HL-60/S4 (cell line): ENCODE measurements around the gene DHRS3.

Experiments used
- in situ Hi-C: fragments of 300-500 bp; cut with MboI; formaldehyde crosslinking; loops from 2 replicates; pipeline ENCODE4 v1.14.3; 2022; ENCODE audit warnings: low sequenced_read_pairs

Gene DHRS3

GRCh38 chr1:12601700-12602658, 16.0 kb downstream of the DHRS3 start:
- in situ Hi-C loops, result no loop called here

GRCh38 chr1:12600880-12601633, 17.0 kb downstream of the DHRS3 start:
- in situ Hi-C loops, result no loop called here

GRCh38 chr1:12600335-12600734, 17.7 kb downstream of the DHRS3 start:
- in situ Hi-C loops, result no loop called here

- in situ Hi-C loops, result no loop called here
Measured at GRCh38 chr1:12599657-12600056, 18.4 kb downstream of the DHRS3 start.

GRCh38 chr1:12598974-12599373, 19.0 kb downstream of the DHRS3 start:
- in situ Hi-C loops, result no loop called here

GRCh38 chr1:12597792-12598191, 20.2 kb downstream of the DHRS3 start:
- in situ Hi-C loops, result no loop called here

- in situ Hi-C loops, result no loop called here
Measured at GRCh38 chr1:12596007-12596821, 21.8 kb downstream of the DHRS3 start.

GRCh38 chr1:12595757-12596006, 22.3 kb downstream of the DHRS3 start:
- in situ Hi-C loops, result no loop called here

GRCh38 chr1:12594966-12595756, 22.8 kb downstream of the DHRS3 start:
- in situ Hi-C loops, result no loop called here

GRCh38 chr1:12594490-12594889, 23.5 kb downstream of the DHRS3 start:
- in situ Hi-C loops, result no loop called here

GRCh38 chr1:12593621-12594066, 24.4 kb downstream of the DHRS3 start:
- in situ Hi-C loops, result no loop called here

GRCh38 chr1:12592496-12592895, 25.5 kb downstream of the DHRS3 start:
- in situ Hi-C loops, result no loop called here

GRCh38 chr1:12591267-12591938, 26.6 kb downstream of the DHRS3 start:
- in situ Hi-C loops, result no loop called here

- in situ Hi-C loops, result no loop called here
Measured at GRCh38 chr1:12588695-12589094, 29.3 kb downstream of the DHRS3 start.

GRCh38 chr1:12587981-12588640, 29.9 kb downstream of the DHRS3 start:
- in situ Hi-C loops, result no loop called here

- in situ Hi-C loops, result no loop called here
Measured at GRCh38 chr1:12585951-12586942, 31.8 kb downstream of the DHRS3 start.

GRCh38 chr1:12585536-12585935, 32.5 kb downstream of the DHRS3 start:
- in situ Hi-C loops, result no loop called here

GRCh38 chr1:12584900-12585525, 33.0 kb downstream of the DHRS3 start:
- in situ Hi-C loops, result no loop called here
